Astrocyte of the cerebellum (primary cell): ENCODE data around the gene TMED6.
"Not testable (repeated sequence)": the region's sequence is repeated elsewhere in the genome, so short reads cannot be mapped to it uniquely, and the experiment has no call there.

ENCODE experiments used
- DNase-seq: peaks from one replicate; pipeline ENCODE4 v3.0.0-alpha.2; 2011; ENCODE audit warnings: low read depth
- H3K4me3 ChIP-seq: 2 replicates; pipeline ENCODE4 v1.5.1; 2011; ENCODE audit warnings: mild to moderate bottlenecking, low read depth, low read length, moderate library complexity
- CTCF ChIP-seq: IDR thresholded peaks from 2 replicates; pipeline ENCODE4 v1.5.1; 2012; ENCODE audit warnings: low read length, low read depth, moderate library complexity, mild to moderate bottlenecking; ENCODE audit errors: missing control alignments
- in situ Hi-C: cut with HindIII; loops from 2 replicates; pipeline ENCODE4 v1.10.0; 2017; ENCODE audit warnings: low sequenced_read_pairs

TMED6 gene

GRCh38 chr16:69301861-69302260 is 49.7 kb downstream of the TMED6 start:
- H3K4me3 ChIP-seq, result no peak overlapping the region
- in situ Hi-C loops, result loop anchor here (5.0 kb wide), 2 partner anchors 60 to 145 kb away; no protein-coding TSS in a partner anchor
- DNase-seq, result no peak
- no peak for TF ChIP-seq CTCF

GRCh38 chr16:69301187-69301586 is 50.4 kb downstream of the TMED6 start:
- H3K4me3 ChIP-seq, result no peak overlapping the region
- in situ Hi-C loops, result loop anchor here (5.0 kb wide), 2 partner anchors 59 to 144 kb away; no protein-coding TSS in a partner anchor
- DNase-seq, result no peak
- TF ChIP-seq CTCF, result no peak

GRCh38 chr16:69298261-69298660 is 53.3 kb downstream of the TMED6 start:
- H3K4me3 ChIP-seq, result no peak overlapping the region
- TF ChIP-seq CTCF, result no peak
- DNase-seq, result no peak
- in situ Hi-C loops, result no loop called here

- DNase-seq, in situ Hi-C loops, H3K4me3 ChIP-seq: not testable (repeated sequence)
These were observed 54.8 kb downstream of the TMED6 start for GRCh38 chr16:69296771-69297170.

GRCh38 chr16:69294051-69294450 is 57.5 kb downstream of the TMED6 start:
- in situ Hi-C loops, result no loop called here
- H3K4me3 ChIP-seq, result no peak overlapping the region
- DNase-seq, result no peak
- no peak for TF ChIP-seq CTCF

GRCh38 chr16:69293401-69293800 is 58.2 kb downstream of the TMED6 start:
- no peak overlapping the region for H3K4me3 ChIP-seq
- in situ Hi-C loops, result no loop called here
- DNase-seq, result no peak
- TF ChIP-seq CTCF, result no peak
